ENCODE measurements around the gene PSMD9.

DNA sequence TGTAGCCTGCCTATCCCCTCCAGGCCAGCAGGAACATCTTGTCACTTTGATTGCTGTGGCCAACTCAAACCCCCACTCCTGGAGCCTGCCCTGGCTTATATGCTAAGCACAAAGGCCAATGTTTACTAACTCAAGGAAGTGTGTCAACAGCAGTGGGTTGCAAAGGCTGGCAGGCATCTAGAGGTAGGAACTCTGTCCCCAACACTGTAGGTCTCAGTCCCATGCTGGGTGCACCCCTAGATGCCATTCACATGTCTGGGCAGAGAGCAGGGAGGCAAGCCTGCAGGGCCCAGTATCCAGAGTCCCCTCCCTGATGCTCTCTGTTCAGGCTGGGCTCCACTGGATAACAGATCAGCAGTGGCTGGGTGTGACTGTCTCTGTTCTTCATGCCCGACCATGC, 28.3 kb upstream of the PSMD9 start:
- peak; percentile 52 for TF ChIP-seq POLR2A (IDR thresholded peaks at IDR 0.05)
- TF ChIP-seq, protein P1, sequence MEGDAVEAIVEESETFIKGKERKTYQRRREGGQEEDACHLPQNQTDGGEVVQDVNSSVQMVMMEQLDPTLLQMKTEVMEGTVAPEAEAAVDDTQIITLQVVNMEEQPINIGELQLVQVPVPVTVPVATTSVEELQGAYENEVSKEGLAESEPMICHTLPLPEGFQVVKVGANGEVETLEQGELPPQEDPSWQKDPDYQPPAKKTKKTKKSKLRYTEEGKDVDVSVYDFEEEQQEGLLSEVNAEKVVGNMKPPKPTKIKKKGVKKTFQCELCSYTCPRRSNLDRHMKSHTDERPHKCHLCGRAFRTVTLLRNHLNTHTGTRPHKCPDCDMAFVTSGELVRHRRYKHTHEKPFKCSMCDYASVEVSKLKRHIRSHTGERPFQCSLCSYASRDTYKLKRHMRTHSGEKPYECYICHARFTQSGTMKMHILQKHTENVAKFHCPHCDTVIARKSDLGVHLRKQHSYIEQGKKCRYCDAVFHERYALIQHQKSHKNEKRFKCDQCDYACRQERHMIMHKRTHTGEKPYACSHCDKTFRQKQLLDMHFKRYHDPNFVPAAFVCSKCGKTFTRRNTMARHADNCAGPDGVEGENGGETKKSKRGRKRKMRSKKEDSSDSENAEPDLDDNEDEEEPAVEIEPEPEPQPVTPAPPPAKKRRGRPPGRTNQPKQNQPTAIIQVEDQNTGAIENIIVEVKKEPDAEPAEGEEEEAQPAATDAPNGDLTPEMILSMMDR (IDR thresholded peaks at IDR 0.05) = no peak
